PC-3 (cell line): Measurements from ENCODE around the gene ARHGAP6.

Experiments
- CTCF ChIP-seq: fragments of 300-600 bp; sonication (generic); conservative IDR thresholded peaks from 2 replicates; pipeline ENCODE4 v1.5.1; 2017; ENCODE audit warnings: antibody characterized with exemption, low read depth, mild to moderate bottlenecking, low read length
- EZH2 ChIP-seq: fragments of 300-600 bp; sonication (generic); IDR thresholded peaks from one replicate; pipeline ENCODE4 v1.6.1; 2017; ENCODE audit warnings: antibody characterized with exemption, mild to moderate bottlenecking, low read length; ENCODE audit not compliant: unreplicated experiment
- EZH2phosphoT487 ChIP-seq: fragments of 300-600 bp; sonication (generic); IDR thresholded peaks from 2 replicates; pipeline ENCODE4 v1.6.1; 2018; ENCODE audit warnings: mild to moderate bottlenecking, antibody characterized with exemption, low read length, borderline replicate concordance

DNA sequence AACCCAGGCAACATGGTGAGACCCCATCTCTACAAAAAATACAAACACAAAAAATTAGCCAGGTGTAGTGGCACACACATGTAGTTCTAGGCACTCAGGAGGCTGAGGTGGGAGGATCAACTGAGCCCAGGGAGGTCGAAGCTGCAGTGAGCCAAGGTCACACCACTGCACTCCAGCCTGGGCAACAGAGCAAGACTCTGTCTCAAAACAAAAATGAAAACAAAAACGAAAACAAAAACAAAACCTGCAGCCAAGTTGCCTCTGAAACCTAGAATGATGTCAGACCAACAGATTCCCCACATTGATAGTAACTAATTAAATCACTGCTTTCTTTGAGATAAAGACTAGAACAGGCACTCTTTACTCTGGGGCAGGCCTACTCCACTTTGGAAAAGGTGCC lies 268.0 kb downstream of the ARHGAP6 start:
- no peak for TF ChIP-seq CTCF
- TF ChIP-seq EZH2: no peak
- no peak for TF ChIP-seq EZH2phosphoT487
